ENCODE results near the gene HDAC4. TPM values are rescaled to one million over a fixed set of nuclear protein-coding genes. Genes with fewer than 3 reads are reported as not detected.

The HDAC4 gene
- total and polyA plus RNA-seq, 4 donors = 2.9 to 37.2 (median 4.4) TPM

DNA sequence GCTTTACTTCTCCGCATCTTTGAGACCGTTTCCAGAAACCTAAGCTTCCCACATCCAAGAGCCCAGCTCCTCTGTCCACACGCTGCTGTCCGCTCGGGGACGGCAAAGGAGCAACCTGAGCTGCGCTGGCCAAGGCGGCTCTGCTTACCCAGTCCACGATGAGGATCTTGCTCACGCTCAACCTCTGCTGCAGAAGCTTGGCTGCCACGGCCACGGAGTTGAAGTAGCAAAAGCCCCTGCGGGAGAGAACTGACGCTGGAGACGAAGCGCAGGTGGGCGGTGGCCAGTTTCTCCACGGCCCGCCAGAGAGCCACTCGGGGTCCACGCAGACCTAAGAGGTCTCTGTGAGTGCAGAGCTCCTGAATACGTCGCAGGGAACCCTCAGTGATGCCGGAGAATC is 316.8 kb downstream of the HDAC4 start:
- no peaks in the 10 kb centered on the region for H3K27me3 ChIP-seq (ENCODE audit: control insufficient read depth in 4 of 4, insufficient read depth in 4 of 4, low read length in 3 of 4)
- DNase-seq (ENCODE audit: low spot score) = no peak
- H3K36me3 ChIP-seq (ENCODE audit: control insufficient read depth in 4 of 4, insufficient read depth in 3 of 4, low read depth in 1 of 4, low read length in 3 of 4) = peaks cover 0 to 41% (median 8%) of the 10 kb centered on the region in 4 donors

More for the DNA sequence above, 316.8 kb downstream of the HDAC4 start:
- TF ChIP-seq ZBTB33 (IDR thresholded peaks at IDR 0.05) (no peak), CTCF (IDR thresholded peaks at IDR 0.05; ENCODE audit: low read depth, low read length, missing input control) (no peak), HNF4G (IDR thresholded peaks at IDR 0.05) (no peak), EGR1 (IDR thresholded peaks at IDR 0.05; ENCODE audit: low read depth in 2 of 2) (no peak), GABPA (IDR thresholded peaks at IDR 0.05 in 1 of 2, conservative IDR thresholded peaks at IDR 0.05 in 1 of 2) (no peak), HNF4A (conservative IDR thresholded peaks at IDR 0.05) (no peak), RAD21 (IDR thresholded peaks at IDR 0.05) (no peak), JUND (IDR thresholded peaks at IDR 0.05) (no peak), YY1 (IDR thresholded peaks at IDR 0.05) (no peak), ATF3 (IDR thresholded peaks at IDR 0.05) (no peak), NR2F2 (IDR thresholded peaks at IDR 0.05) (no peak), FOXA2 (IDR thresholded peaks at IDR 0.05) (no peak)
- TF ChIP-seq, protein P1, sequence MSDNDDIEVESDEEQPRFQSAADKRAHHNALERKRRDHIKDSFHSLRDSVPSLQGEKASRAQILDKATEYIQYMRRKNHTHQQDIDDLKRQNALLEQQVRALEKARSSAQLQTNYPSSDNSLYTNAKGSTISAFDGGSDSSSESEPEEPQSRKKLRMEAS (IDR thresholded peaks at IDR 0.05) = no peak
- TF ChIP-seq, protein P2, sequence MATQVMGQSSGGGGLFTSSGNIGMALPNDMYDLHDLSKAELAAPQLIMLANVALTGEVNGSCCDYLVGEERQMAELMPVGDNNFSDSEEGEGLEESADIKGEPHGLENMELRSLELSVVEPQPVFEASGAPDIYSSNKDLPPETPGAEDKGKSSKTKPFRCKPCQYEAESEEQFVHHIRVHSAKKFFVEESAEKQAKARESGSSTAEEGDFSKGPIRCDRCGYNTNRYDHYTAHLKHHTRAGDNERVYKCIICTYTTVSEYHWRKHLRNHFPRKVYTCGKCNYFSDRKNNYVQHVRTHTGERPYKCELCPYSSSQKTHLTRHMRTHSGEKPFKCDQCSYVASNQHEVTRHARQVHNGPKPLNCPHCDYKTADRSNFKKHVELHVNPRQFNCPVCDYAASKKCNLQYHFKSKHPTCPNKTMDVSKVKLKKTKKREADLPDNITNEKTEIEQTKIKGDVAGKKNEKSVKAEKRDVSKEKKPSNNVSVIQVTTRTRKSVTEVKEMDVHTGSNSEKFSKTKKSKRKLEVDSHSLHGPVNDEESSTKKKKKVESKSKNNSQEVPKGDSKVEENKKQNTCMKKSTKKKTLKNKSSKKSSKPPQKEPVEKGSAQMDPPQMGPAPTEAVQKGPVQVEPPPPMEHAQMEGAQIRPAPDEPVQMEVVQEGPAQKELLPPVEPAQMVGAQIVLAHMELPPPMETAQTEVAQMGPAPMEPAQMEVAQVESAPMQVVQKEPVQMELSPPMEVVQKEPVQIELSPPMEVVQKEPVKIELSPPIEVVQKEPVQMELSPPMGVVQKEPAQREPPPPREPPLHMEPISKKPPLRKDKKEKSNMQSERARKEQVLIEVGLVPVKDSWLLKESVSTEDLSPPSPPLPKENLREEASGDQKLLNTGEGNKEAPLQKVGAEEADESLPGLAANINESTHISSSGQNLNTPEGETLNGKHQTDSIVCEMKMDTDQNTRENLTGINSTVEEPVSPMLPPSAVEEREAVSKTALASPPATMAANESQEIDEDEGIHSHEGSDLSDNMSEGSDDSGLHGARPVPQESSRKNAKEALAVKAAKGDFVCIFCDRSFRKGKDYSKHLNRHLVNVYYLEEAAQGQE (IDR thresholded peaks at IDR 0.05) = no peak
- no peaks in the 10 kb centered on the region for H3K4me1 ChIP-seq (ENCODE audit: control insufficient read depth in 4 of 4, insufficient read depth in 4 of 4, low read length in 3 of 4)
- no peak overlapping the region for H3K9ac ChIP-seq (ENCODE audit: low read depth in 1 of 2, low read length in 2 of 2)
- WGBS = 98% methylated on average over 24 of the region's 24 CpGs
- no peak overlapping the region for H3K4me3 ChIP-seq (ENCODE audit: low read depth in 1 of 3, low read length in 3 of 3)
- no peak overlapping the region for H3K27ac ChIP-seq (ENCODE audit: low read depth in 1 of 2, low read length in 2 of 2)
- H3K9me3 ChIP-seq (ENCODE audit: control insufficient read depth in 4 of 4, low read length in 3 of 4) = no peaks in the 10 kb centered on the region
